Suppressor macrophage treated with lipopolysaccharide for 1 hour (primary cell): Measurements from ENCODE around the gene MGMT.

Experiments used
- DNase-seq, 3 donors: peaks; one replicate each; pipeline ENCODE4 v3.0.0-alpha.2; 2020 to 2022

MGMT gene

GRCh38 chr10:129744134-129745111 lies 277.4 kb downstream of the MGMT start:
- no peak for DNase-seq

GRCh38 chr10:129745186-129745750 lies 278.2 kb downstream of the MGMT start:
- no peak for DNase-seq

- DNase-seq: no peak
Measured at GRCh38 chr10:129754211-129755050, 287.4 kb downstream of the MGMT start.

- no peak for DNase-seq
Measured at GRCh38 chr10:129755158-129755591, 288.1 kb downstream of the MGMT start.

GRCh38 chr10:129755621-129756020 lies 288.6 kb downstream of the MGMT start:
- no peak for DNase-seq

- DNase-seq: peak in 2 of 3 donors; percentile 7 to 25
Measured at GRCh38 chr10:129756912-129757901, 290.2 kb downstream of the MGMT start.

GRCh38 chr10:129758207-129759021 lies 291.4 kb downstream of the MGMT start:
- DNase-seq: no peak

GRCh38 chr10:129759214-129760002 lies 292.4 kb downstream of the MGMT start:
- no peak for DNase-seq

GRCh38 chr10:129760003-129760315 lies 292.9 kb downstream of the MGMT start:
- DNase-seq: no peak

- no peak for DNase-seq
Measured at GRCh38 chr10:129760416-129760815, 293.4 kb downstream of the MGMT start.

- no peak for DNase-seq
Measured at GRCh38 chr10:129761197-129761972, 294.3 kb downstream of the MGMT start.

GRCh38 chr10:129761981-129762956 lies 295.2 kb downstream of the MGMT start:
- DNase-seq: no peak

- no peak for DNase-seq
Measured at GRCh38 chr10:129764011-129764900, 297.2 kb downstream of the MGMT start.

- DNase-seq: no peak
Measured at GRCh38 chr10:129764901-129765663, 298.0 kb downstream of the MGMT start.

GRCh38 chr10:129765664-129766550 lies 298.9 kb downstream of the MGMT start:
- DNase-seq: no peak
